DOHH2 (cell line): ENCODE data around the gene TERT.
"Not testable (repeated sequence)": the region's sequence is repeated elsewhere in the genome, so short reads cannot be mapped to it uniquely, and the experiment has no call there.

Experiments used
- EZH2phosphoT487 ChIP-seq: fragments of 200-600 bp; sonication (generic); IDR thresholded peaks from 2 replicates; pipeline ENCODE4 v1.6.1; 2017; ENCODE audit warnings: borderline replicate concordance, mild to moderate bottlenecking, antibody characterized with exemption, low read length, moderate library complexity, mixed read lengths
- TF ChIP-seq, protein P1 (sequence below): fragments of 200-600 bp; sonication (generic); IDR thresholded peaks from one replicate; pipeline ENCODE4 v1.5.1; 2014; ENCODE audit warnings: antibody characterized with exemption, mild to moderate bottlenecking, low read depth, low read length; ENCODE audit not compliant: poor library complexity, severe bottlenecking

DNA sequence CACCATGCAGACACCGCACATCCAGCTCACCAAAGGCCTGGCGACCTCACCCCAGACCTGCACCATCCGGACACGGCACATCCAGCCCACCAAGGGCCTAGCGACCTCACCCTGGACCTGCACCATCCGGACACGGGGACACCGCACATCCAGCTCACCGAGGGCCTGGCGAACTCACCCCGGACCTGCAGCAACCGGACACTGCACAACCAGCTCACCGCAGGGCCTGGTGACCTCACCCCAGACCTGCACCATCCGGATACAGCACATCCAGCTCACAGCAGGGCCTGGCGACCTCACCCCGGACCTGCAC, 11.2 kb downstream of the TERT start:
- TF ChIP-seq, protein P1, sequence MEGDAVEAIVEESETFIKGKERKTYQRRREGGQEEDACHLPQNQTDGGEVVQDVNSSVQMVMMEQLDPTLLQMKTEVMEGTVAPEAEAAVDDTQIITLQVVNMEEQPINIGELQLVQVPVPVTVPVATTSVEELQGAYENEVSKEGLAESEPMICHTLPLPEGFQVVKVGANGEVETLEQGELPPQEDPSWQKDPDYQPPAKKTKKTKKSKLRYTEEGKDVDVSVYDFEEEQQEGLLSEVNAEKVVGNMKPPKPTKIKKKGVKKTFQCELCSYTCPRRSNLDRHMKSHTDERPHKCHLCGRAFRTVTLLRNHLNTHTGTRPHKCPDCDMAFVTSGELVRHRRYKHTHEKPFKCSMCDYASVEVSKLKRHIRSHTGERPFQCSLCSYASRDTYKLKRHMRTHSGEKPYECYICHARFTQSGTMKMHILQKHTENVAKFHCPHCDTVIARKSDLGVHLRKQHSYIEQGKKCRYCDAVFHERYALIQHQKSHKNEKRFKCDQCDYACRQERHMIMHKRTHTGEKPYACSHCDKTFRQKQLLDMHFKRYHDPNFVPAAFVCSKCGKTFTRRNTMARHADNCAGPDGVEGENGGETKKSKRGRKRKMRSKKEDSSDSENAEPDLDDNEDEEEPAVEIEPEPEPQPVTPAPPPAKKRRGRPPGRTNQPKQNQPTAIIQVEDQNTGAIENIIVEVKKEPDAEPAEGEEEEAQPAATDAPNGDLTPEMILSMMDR = not testable (repeated sequence)
- not testable (repeated sequence) for TF ChIP-seq EZH2phosphoT487
